DND-41 (cell line): Measurements from ENCODE around the gene ACADVL.

Experiments used
- ATAC-seq: fragments of 200-7000 bp; cut with Tn5 transposase; 3 replicates; pipeline ENCODE4 v1.9.1; 2021; ENCODE audit warnings: low read depth; ENCODE audit not compliant: insufficient read depth
- DNase-seq: peaks from one replicate; pipeline ENCODE4 v3.0.0-alpha.2; 2020
- H2AFZ ChIP-seq: 2 replicates; pipeline ENCODE4 v1.6.0; 2012; ENCODE audit warnings: low read depth, low read length
- H3K27ac ChIP-seq: 2 replicates; pipeline ENCODE4 v1.5.1; 2012; ENCODE audit warnings: low read length, inconsistent platforms
- H3K27me3 ChIP-seq: fragments of 200-600 bp; sonication (generic); 2 replicates; pipeline ENCODE4 v1.6.0; 2012; ENCODE audit warnings: low read length, mild to moderate bottlenecking, inconsistent platforms; ENCODE audit not compliant: insufficient read depth, poor library complexity
- H3K36me3 ChIP-seq: 2 replicates; pipeline ENCODE4 v1.5.1; 2012; ENCODE audit warnings: low read length, inconsistent platforms; ENCODE audit not compliant: insufficient read depth
- H3K4me1 ChIP-seq: 2 replicates; pipeline ENCODE4 v1.5.1; 2012; ENCODE audit warnings: mild to moderate bottlenecking, low read length; ENCODE audit not compliant: insufficient read depth
- H3K4me2 ChIP-seq: 2 replicates; pipeline ENCODE4 v1.6.0; 2012; ENCODE audit warnings: mild to moderate bottlenecking, moderate library complexity, low read length, inconsistent platforms; ENCODE audit not compliant: insufficient read depth
- H3K4me3 ChIP-seq, 2 experiments: fragments of 200-600 bp in 1 of 2; shearing (Covaris generic) in 1 of 2; 2 replicates each; pipeline ENCODE4 v1.5.1; 2012 to 2016; ENCODE audit warnings: inconsistent platforms in 2 of 2, low read length in 2 of 2, mild to moderate bottlenecking in 2 of 2, low read depth in 1 of 2, moderate library complexity in 1 of 2
- H3K79me2 ChIP-seq: 2 replicates; pipeline ENCODE4 v1.6.0; 2012; ENCODE audit warnings: low read length, inconsistent platforms; ENCODE audit not compliant: insufficient read depth
- H3K9ac ChIP-seq: 2 replicates; pipeline ENCODE4 v1.6.0; 2012; ENCODE audit warnings: low read depth, mild to moderate bottlenecking, inconsistent platforms, low read length, moderate library complexity
- H3K9me3 ChIP-seq: 2 replicates; pipeline ENCODE4 v1.5.1; 2012; ENCODE audit warnings: low read length, moderate library complexity, mild to moderate bottlenecking, inconsistent platforms; ENCODE audit not compliant: insufficient read depth, severe bottlenecking
- H4K20me1 ChIP-seq: 2 replicates; pipeline ENCODE4 v1.6.0; 2012; ENCODE audit warnings: low read length; ENCODE audit not compliant: insufficient read depth
- CTCF ChIP-seq: IDR thresholded peaks from 2 replicates; pipeline ENCODE4 v1.5.1; 2012; ENCODE audit warnings: borderline replicate concordance, low read length, moderate library complexity, mild to moderate bottlenecking; ENCODE audit not compliant: poor library complexity, severe bottlenecking; ENCODE audit errors: extremely low read depth
- EZH2 ChIP-seq: IDR thresholded peaks from 3 replicates; pipeline ENCODE4 v1.6.1; 2012; ENCODE audit warnings: borderline replicate concordance, low read depth, mild to moderate bottlenecking, moderate library complexity, low read length, inconsistent platforms; ENCODE audit not compliant: severe bottlenecking

ACADVL gene

GRCh38 chr17:7253082-7253481 is 33.3 kb downstream of the ACADVL start:
- Histone ChIP-seq H3K27me3 (no peaks in the 10 kb centered on the region), H3K27ac (peak overlapping the region; percentile 97), H3K36me3 (peaks cover 47% of the 10 kb centered on the region), H3K9me3 (no peaks in the 10 kb centered on the region), H3K4me1 (peaks cover 43% of the 10 kb centered on the region), H4K20me1 (peaks cover 25% of the 10 kb centered on the region), H2AFZ (peak overlapping the region; percentile 85; the same call in 1 of the 2 replicates), H3K9ac (peak overlapping the region; percentile 88), H3K79me2 (peaks cover 60% of the 10 kb centered on the region), H3K4me2 (peak overlapping the region; percentile 79), H3K4me3 (peak overlapping the region; percentile 55 to 76)
- DNase-seq (no peak), ATAC-seq (no peak)
- no peak for TF ChIP-seq CTCF
- TF ChIP-seq EZH2 = no peak

DNA sequence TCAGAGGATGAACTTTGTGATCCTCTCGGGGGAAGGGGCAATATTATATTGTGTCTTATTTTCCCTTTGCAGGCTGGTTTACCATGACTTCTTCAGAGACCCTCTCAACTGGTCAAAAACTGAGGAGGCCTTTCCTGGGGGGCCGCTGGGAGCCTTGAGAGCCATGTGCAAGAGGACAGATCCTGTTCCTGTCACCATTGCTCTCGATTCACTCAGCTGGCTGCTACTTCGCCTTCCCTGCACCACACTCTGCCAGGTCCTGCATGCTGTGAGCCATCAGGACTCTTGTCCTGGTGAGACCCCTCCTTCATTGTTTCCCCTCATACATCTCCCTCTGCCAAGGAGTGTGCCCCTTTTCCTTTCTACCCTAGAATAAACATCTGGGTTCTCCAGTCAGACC is 34.8 kb downstream of the ACADVL start:
- peaks cover 32% of the 10 kb centered on the region for H3K4me1 ChIP-seq
- DNase-seq (no peak), ATAC-seq (no peak)
- H3K27me3 ChIP-seq = no peaks in the 10 kb centered on the region
- H3K4me2 ChIP-seq = no peak overlapping the region; the same call in 1 of the 2 replicates
- H3K79me2 ChIP-seq = peaks cover 46% of the 10 kb centered on the region
- no peak overlapping the region for H3K9ac ChIP-seq
- H2AFZ ChIP-seq = no peak overlapping the region
- peaks cover 14% of the 10 kb centered on the region for H4K20me1 ChIP-seq
- no peaks in the 10 kb centered on the region for H3K9me3 ChIP-seq
- no peak for TF ChIP-seq EZH2
- no peak for TF ChIP-seq CTCF
- no peak overlapping the region for H3K27ac ChIP-seq
- H3K36me3 ChIP-seq = peaks cover 54% of the 10 kb centered on the region
- no peak overlapping the region for H3K4me3 ChIP-seq

DNA sequence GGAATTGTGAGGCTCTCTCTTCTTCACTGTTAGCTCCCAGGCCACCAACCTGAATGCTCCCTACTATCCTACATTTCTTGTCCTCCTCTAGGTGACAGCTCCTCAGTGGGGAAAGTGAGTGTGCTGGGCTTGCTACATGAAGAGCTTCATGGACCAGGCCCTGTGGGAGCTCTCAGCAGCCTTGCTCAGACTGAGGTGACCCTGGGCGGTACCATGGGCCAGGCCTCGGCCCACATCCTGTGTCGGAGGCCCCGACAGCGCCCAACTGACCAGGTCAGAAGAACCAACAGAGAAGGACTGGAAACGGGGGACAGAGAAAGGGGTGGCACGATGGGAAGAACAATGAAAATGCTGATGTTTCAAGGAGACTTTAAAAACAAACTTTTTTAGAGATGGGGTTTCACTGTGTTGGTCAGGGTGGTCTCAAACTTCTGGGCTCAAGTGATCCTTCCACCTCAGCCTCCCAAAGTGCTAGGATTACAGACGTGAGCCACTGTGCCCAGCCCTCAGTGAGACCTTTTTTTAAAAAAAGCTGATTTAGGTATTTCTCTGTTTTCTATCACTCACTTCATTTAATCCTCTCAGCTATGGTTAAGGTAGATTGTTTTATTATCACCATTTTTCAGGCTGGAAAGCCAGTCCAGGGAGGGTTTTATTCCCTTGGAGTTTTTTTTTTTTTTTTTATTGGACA is 37.2 kb downstream of the ACADVL start:
- no peak for DNase-seq
- Histone ChIP-seq H3K4me1 (peaks cover 19% of the 10 kb centered on the region), H3K79me2 (peaks cover 23% of the 10 kb centered on the region), H4K20me1 (no peaks in the 10 kb centered on the region), H3K9ac (no peak overlapping the region), H3K27me3 (no peaks in the 10 kb centered on the region), H3K4me2 (no peak overlapping the region), H2AFZ (no peak overlapping the region), H3K4me3 (no peak overlapping the region), H3K9me3 (no peaks in the 10 kb centered on the region), H3K27ac (no peak overlapping the region), H3K36me3 (peaks cover 56% of the 10 kb centered on the region)
- no peak for ATAC-seq
- TF ChIP-seq CTCF (no peak), EZH2 (no peak)
